RPMI8226 (cell line): ENCODE results near the gene INPP4B.
"Not testable (repeated sequence)": the region's sequence is repeated elsewhere in the genome, so short reads cannot be mapped to it uniquely, and the experiment has no call there.

Experiments used
- DNase-seq: peaks from one replicate; pipeline ENCODE4 v3.0.0-alpha.2; 2015

INPP4B gene

GRCh38 chr4:142530728-142531127 lies 315.4 kb downstream of the INPP4B start:
- DNase-seq, result no peak

- no peak for DNase-seq
Measured at GRCh38 chr4:142528433-142528832, 317.7 kb downstream of the INPP4B start.

GRCh38 chr4:142523111-142523510 lies 323.0 kb downstream of the INPP4B start:
- DNase-seq, result no peak

GRCh38 chr4:142519342-142519741 lies 326.8 kb downstream of the INPP4B start:
- DNase-seq, result no peak

DNA sequence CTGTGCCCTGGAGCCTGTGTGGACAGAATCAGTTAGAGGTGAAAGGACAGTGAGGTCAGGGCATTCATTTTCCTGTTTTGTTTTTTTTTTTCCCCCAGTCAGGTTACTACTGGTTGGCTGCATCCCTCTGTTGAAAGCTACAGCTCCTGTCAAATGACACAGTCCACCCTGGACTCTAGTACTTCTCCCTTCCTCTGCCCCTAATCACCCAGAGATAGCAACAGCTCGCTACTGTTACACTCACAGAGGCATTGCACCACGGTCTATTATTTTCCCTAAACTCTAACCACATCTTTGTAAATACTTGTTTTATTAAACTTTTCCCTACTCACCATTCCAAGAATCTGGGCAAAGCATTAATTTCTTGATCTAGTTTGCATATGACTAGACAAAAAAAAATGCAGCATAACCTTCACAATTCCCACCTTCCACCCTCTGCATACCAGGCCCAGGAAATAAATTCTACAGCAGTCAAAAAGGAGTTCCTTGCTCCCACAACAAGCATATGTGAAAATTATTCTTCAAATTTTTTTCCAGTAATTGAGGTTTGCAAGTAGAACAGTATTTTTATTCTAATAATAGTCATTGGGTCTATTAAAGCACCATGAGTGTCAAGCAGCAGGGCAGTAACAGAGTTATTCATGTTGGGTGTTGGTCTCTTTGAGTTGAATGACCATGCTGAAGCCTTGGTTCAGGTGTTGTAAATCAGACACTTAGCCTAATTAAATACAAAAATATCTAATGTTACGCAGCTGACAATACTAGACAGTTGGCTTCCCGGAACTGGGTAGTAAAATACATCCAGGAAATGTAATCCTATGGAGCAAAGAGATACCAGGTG lies 329.2 kb downstream of the INPP4B start:
- no peak for DNase-seq

DNA sequence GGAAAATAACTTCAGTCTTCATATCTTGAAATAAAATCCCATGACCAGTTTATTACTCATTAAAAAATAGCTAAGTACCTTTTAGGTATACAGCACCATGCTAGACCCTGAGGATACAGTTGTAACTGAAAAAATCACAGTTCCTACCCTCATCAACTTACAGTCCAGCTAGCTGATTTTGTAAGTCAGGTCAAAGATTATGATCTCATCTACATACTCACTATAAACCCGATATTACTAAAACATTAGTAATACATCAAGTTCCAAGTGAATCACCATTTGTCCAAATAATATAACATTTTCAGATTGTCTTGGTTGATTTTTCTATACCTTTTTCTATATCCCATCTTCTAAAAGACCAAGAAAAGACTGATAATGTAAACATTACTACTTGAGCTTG lies 333.9 kb downstream of the INPP4B start:
- no peak for DNase-seq

GRCh38 chr4:142509881-142510280 lies 336.2 kb downstream of the INPP4B start:
- no peak for DNase-seq

- not testable (repeated sequence) for DNase-seq
Measured at GRCh38 chr4:142509381-142509780, 336.7 kb downstream of the INPP4B start.

DNA sequence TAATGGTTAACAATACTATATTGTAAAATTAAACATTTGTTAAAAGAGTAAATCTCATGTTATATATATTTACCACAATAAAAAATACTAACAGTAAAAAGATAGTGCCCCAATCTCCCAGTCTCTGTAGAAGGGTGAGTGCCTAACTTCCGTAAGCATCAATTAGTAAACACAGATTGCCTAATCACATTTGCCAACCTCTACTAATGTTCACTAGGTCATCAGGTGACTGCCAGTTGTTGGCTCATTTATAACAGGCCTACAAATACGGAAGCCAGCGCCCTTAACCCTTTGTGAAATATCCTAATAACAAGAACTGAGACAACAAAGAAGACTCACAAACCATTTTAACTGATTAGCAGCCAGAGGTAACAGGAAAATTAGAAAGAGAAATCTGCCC lies 345.1 kb downstream of the INPP4B start:
- no peak for DNase-seq

GRCh38 chr4:142497606-142498005 lies 348.5 kb downstream of the INPP4B start:
- peak; percentile 46 for DNase-seq

- DNase-seq, result no peak
Measured at GRCh38 chr4:142493255-142494110, 352.6 kb downstream of the INPP4B start.

GRCh38 chr4:142485452-142485851 lies 360.6 kb downstream of the INPP4B start:
- no peak for DNase-seq

DNA sequence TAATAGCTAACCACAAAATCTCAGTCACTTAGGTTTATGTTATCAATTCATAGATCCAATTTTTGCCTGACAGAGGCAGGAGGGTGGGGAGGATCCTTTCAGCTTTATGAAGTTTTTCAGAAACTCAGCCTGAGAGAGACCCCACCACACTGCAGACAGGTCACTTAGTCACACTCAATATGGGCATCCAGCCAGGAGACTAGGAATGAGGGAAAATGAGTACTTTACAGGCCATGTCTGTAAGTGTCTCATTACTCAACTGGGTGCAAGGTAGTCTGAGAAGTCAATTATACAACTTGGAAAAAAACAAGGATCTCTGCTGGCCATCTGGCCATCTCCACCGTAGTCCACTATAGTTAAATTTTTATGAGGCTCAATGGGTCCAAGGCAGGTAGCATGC lies 365.9 kb downstream of the INPP4B start:
- no peak for DNase-seq

DNA sequence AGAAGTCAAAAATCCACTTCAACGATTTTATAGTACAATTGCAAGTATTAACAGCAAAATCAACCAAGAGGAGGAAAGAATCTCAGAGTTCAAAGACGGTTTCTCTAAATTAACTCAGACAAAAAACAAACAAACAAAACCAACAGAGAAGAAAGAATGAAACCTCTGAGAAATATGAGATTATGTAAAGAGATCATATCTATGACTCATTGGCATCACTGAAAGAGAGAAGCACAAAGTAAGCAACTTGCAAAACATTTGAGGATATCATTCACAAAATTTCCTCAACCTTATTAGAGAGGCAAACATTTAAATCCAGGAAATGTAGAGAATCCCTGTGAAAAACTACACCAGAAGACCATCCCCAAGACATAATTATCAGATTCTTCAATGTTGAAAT lies 370.4 kb downstream of the INPP4B start:
- DNase-seq, result no peak

DNA sequence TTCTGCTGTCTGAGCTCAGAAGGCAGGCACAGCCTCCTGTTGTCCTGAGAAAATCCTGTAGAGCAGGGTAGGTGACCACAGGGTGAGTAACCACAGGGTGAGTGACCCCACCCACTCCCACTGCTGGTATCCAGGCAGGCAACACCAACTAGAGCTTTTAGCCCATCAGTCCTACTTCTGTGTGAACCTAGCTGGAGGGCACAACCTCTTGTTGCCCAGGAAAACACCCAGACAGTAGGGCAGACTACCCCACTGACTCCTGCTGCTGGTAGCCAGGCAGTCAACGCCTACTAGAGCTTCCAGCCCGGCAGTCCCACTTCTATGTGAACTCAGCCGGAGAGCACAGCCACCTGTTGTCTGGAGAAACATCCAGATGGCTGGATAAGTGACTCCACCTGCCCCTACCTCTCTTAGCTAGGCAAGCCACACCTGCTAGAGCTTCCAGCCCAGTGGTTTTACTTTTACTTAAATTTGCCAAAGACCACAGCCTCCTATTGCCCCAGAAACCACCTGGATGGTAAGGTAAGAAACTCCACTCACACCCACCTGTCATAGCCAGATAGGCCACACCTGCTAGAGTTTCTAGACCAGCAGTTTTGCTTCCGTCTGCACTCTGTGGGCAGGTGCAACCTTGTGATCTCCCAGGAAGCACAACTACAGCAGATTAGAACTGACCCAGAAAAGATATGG lies 371.6 kb downstream of the INPP4B start:
- DNase-seq, result peak; percentile 89

DNA sequence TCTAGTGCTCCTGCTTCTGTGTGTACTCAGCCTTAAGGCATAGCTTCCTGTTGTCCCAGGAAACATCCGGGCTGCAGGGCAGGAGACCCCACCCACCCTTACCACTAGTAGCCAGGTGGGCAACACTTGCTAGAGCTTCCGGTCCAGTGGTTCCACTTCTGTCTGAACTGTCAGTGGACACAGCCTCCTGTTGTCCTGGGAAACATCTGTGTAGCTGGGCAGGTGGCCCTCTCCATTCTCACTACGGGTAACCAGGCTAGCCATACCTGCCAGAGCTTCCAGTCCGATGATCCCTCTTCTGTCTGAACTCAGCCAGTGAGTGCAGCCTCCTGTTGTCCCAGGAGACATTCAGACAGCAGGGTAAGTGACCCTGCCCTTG lies 372.2 kb downstream of the INPP4B start:
- DNase-seq, result peak; percentile 42

DNA sequence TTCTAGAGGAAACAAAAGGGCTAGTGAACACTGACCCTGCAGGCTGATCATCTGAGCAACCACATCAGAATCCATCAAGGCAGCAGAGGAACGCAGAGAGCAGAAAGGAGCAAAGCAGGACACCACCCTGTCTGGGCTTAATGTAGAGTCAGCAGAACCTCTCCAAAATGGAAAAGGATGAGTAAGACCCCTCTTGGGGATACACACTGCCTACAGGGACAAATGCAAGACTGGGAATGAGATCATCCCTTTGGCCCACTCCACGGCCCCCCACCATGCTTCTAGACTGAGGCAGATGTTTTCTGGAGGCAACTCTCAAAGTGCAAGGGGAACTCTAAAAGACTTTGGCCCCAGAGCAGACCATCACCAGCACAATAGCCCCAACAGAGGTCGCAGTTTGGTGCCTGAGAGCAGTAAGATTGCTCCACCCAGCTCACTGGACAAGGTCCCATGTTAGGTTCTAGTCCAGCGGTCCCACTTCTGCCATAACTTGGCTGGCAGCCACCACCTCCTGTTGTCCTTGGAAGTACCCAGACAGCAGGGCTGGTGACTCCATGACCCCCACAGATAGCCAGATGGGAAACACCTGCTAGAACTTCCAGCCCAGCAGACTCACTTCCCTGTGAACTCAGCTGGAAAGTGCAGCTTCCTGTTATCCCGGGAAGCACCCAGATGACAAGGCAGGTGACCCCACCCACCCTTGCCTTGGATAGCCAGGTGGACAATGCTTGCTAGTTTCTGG lies 372.7 kb downstream of the INPP4B start:
- DNase-seq, result peak; percentile 53

- no peak for DNase-seq
Measured at GRCh38 chr4:142467088-142467487, 379.0 kb downstream of the INPP4B start.

- DNase-seq, result no peak
Measured at GRCh38 chr4:142465526-142465925, 380.6 kb downstream of the INPP4B start.

- no peak for DNase-seq
Measured at GRCh38 chr4:142463206-142463605, 382.9 kb downstream of the INPP4B start.

DNA sequence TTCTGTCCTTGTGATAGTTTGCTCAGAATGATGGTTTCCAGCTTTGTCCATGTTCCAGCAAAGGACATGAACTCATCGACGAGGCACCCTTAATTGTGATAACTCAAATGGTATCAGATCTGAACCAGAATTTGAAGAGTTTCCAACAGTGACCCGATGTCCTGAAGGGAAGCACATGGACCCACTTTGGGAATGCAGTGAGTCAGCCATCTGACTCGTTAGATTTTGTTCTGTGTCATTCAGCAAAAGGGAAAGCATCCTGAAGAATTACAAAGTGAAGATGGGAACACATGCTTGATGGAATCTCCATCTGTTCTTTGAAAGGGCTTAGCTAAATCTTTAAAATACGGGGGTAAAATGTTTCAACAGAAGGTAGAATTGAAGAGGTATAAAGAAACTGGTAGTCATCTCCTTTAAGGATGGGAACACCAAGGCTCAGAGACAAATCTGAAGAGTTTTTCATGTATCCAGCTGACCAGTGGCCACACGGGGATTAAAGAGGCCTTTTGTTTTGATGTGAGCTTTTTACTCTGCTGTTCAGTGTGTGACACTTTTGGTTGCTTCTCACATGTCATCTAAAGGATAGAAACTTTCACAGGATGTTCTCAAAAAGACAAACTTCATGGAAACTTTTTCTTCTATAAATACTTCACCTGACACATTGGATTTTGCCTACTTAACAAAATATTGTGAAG lies 393.8 kb downstream of the INPP4B start:
- DNase-seq, result no peak

DNA sequence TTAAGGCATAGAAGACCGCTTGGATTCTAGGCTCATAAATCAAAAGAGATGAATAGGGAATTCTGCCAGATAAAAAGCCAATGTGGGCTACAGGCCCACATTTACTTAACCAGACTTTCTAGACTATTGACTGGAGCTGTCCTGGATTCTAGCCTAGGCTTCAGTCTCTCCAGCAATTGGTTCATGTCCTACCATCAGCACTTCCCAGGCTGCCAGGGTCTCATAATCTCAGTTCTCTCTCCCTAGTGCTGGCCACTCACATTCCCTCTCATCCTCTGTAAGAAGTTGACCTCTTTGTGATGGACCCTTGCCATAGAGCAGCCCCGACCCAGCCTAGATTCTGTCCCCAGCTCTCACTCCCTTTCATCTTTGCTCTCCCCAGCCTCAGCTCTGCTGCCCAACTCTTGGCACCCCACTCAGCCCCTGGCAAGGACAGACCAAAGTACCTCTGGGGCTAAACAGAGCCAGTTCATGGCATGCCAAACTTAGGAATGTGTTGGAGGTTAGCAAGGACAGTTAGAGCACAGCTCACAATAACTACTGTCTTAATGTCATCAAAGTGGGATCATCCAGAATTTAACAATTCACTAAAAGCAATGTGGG lies 396.2 kb downstream of the INPP4B start:
- no peak for DNase-seq
